KOPT-K1 (cell line): Measurements from ENCODE around the gene RAPSN.

Source experiments
- H3K27ac ChIP-seq: fragments of 200-600 bp; sonication (generic); 2 replicates; pipeline ENCODE4 v1.5.1; 2016; ENCODE audit warnings: antibody characterized with exemption, mild to moderate bottlenecking, low read depth, low read length; ENCODE audit not compliant: poor library complexity, severe bottlenecking
- H3K36me3 ChIP-seq: fragments of 200-600 bp; sonication (generic); 2 replicates; pipeline ENCODE4 v1.5.1; 2017; ENCODE audit warnings: antibody characterized with exemption, mild to moderate bottlenecking, low read length, moderate library complexity; ENCODE audit not compliant: insufficient read depth
- H3K9me3 ChIP-seq: fragments of 200-600 bp; sonication (generic); 2 replicates; pipeline ENCODE4 v1.5.1; 2017; ENCODE audit warnings: antibody characterized with exemption, low read length, mild to moderate bottlenecking; ENCODE audit not compliant: insufficient read depth, poor library complexity, severe bottlenecking

Gene RAPSN

DNA sequence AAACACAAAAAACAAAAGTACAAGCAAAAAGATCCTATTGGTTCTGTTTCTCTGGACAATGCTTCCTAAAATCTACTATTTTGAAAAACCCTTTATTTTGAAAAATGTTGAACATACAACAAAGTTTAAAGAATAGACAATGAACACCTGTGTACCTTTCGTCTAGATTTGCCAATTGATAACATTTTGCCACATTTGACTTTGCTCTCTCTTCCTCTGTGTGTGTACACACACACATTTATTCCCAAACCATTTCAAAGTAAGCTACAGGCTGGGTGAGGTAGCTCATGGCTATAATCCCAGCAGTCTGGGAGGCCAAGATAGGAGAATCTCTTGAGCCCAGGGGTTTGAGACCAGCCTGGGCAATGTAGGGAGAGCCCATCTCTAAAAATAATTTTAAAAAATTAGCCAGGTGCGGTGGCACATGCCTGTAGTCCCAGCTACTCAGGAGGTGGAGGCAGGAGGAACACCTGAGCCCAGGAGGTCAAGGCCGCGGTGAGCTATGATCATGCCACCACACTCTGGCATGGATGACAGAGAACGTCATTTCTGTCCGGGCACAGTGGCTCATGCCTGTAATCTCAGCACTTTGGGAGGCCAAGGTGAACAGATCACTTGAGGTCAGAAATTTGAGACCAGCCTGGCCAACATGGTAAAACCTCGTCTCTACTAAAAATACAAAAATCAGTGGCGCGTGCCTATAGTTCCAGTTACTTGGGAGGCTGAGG is 17.4 kb downstream of the RAPSN start:
- Histone ChIP-seq H3K27ac (peak overlapping the region; percentile 85), H3K36me3 (no peaks in the 10 kb centered on the region), H3K9me3 (no peaks in the 10 kb centered on the region)

DNA sequence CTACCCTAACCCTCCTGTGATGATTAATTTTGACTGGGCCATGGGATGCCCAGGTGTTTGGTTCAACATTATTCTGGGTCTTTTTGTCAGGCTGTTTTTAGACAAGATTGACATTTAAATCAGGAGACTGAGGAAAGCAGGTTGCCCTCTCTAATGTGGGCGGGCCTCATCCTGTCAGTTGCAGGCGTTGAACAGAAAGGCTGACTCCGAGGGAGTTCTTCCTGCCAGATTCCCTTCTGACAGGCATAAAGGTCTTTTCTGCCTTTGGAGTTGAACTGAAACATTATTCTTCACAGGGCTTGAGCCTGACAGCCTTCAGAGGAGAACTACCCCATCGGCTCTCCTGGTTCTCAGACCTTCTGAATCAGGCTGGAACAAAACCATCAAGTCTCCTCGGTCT is 18.4 kb downstream of the RAPSN start:
- no peaks in the 10 kb centered on the region for H3K9me3 ChIP-seq
- peak overlapping the region; percentile 85 for H3K27ac ChIP-seq
- no peaks in the 10 kb centered on the region for H3K36me3 ChIP-seq

DNA sequence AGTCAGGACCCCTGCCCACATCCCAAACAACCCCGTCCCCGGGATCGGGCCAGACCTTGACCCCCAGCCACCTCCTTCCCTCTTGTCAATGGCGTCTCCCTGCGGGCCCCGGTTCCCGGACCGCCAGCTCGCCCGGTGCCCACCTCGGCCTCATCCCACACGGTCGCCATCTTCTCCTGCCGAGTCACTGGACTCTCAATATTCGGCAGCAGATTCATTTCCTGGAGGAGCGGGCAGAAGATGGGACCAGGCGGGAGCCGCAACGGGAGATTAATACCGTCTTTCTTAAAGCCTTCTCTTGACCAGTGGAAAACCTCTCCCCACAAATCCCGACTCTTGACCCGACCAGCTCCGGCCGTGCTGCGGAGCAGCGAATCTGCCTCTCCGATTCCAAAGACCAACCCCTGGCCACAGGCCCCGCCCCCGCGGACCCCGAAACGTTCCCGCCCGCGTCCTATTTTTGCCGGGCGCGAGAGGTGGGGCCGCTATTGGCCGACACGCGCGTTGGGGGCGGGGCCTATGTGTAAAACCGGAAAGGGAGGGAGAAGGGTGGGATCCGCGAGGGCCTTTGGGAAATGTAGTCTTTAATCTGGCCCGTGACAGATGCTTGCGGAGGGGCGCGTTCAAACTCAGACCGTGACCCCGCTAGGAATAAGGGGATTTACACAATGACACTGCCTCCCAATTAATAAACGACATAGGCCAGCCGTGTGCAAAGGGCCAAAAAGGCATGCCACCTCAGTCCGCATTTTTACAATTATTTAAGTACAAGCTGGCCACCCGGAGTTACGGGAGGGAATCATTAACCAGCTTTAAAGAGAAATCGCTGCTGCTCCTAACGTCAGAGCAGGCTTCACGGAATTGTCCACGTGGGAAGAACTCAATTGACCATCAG is 22.6 kb downstream of the RAPSN start, which contains the start of gene PSMC3:
Gene PSMC3, minus strand, starts transcription at position 378 of the 895 bp plus-strand sequence. Its CDS starts 160 bp downstream, at position 218.
- Histone ChIP-seq H3K27ac (peak within 1 kb of the TSS; percentile 95), H3K36me3 (peaks cover 38% of the 10 kb centered on the region), H3K9me3 (no peaks in the 10 kb centered on the region)

DNA sequence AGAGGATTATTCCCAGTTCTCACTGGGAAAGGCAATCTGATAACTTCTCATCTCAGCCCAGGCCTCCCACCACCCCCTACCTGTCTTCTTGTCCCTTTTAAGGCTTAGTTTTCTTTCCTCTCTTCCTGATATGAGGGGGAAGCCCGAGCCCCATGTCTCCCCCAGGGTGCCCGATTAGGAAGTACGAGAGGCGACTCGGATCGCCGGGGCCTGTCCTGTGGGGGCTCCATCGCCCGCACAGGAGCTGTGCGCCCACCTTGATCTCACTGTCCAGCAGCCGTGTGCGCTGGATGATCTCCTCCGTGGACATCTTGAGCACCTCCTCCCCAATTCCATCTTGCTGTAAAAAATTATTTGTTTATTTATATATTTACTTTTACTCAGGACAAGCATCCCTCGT is 23.3 kb downstream of the RAPSN start:
- Histone ChIP-seq H3K27ac (peak overlapping the region; percentile 95), H3K9me3 (no peaks in the 10 kb centered on the region), H3K36me3 (peaks cover 45% of the 10 kb centered on the region)

DNA sequence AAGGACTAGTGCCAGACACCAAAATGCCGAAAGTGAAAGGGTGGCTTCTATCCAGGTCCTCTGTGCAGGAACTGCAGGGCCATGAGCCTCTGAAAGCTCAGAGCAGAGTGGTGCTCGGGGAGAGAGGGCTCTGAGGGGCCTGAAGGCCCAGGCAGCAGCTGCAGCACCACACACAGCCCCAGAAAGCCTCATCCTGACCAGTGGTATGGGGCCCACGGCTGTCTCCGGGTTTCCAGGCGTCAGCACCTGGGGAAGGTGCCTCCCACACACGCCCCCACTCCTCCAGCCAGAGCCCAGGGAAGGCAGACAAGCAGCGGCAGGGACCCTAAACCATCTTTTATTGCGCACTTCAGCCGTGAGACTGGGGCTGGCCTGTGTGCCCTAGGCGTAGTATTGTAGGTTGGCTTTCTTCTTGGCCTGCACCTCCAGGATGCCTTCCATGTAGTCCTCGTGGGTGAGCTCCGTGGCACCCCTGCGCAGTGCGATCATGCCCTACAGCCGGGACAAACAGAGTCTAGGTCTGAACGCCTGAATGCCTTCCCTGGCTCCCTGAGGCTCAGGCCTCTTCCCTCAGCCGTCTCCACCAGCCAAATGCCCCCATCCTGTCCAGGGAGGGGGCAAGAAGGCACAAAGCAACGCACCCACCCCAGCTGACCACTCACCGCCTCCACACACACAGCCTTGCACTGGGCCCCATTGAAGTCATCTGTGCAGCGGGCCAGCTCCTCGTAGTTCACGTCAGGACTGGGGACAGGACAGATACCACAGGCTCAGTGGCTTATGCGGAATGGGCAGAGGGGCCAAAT is 30.3 kb downstream of the RAPSN start:
- Histone ChIP-seq H3K9me3 (no peaks in the 10 kb centered on the region), H3K36me3 (peaks cover 97% of the 10 kb centered on the region), H3K27ac (no peak overlapping the region)

DNA sequence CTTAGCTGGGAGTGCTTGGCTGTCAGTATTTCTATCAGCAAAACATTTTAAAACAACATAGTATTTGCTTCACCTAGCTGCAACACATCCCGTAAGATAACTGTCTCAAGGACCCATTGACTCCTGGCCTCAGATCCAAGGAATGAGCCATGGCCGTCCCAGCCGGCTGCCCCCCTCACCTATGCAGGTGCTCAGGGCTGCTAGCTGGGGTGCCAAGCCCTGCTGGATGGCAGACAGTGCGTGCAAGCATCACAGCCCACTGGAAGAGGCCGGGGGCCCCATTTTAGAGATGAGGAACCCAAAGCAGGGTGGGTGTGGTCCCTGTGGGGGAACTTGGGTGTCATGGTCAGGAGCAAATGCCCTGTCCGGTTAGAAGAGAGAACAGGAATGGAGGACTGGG is 31.2 kb downstream of the RAPSN start:
- no peaks in the 10 kb centered on the region for H3K9me3 ChIP-seq
- no peak overlapping the region for H3K27ac ChIP-seq
- H3K36me3 ChIP-seq = peaks cover 90% of the 10 kb centered on the region

DNA sequence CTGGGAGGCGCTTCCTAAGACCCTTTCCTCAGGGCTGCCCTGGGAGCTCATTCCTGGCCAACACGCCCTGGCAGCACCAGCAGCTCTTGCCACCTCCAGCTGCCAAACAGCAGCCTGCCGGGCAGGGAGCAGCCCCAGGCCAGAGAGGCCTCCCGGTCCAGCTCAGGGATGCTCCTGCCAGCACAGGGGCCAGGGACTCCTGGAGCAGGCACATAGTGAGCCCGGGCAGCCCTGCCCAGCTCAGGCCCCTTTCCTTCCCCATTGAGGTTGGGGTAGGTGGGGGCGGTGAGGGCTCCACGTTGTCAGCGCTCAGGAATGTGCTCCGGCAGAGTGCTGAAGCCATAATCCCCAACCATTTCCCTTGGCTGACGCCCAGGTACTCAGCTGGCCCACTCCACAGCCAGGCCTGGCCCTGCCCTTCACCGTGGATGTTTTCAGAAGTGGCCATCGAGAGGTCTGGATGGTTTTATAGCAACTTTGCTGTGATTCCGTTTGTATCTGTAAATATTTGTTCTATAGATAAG is 32.9 kb downstream of the RAPSN start:
- no peaks in the 10 kb centered on the region for H3K9me3 ChIP-seq
- H3K36me3 ChIP-seq = peaks cover 73% of the 10 kb centered on the region
- no peak overlapping the region for H3K27ac ChIP-seq

DNA sequence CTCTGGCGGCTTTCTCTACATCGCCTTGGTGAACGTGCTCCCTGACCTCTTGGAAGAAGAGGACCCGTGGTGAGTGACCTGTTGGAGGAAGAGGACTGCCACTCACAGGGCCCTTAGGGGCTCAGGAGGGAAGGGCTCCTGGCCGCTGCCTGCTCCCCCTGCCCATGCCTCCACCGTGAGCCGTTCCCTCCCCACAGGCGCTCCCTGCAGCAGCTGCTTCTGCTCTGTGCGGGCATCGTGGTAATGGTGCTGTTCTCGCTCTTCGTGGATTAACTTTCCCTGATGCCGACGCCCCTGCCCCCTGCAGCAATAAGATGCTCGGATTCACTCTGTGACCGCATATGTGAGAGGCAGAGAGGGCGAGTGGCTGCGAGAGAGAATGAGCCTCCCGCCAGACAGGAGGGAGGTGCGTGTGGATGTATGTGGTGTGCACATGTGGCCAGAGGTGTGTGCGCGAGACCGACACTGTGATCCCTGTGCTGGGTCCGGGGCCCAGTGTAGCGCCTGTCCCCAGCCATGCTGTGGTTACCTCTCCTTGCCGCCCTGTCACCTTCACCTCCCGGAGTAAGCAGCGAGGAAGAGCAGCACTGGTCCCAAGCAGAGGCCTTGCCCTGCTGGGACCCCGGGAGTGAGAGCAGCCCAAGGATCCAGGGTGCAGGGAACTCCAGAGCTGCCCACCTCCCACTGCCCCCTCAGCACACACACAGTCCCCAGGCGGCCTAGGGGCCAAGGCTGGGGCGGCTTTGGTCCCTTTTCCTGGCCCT is 33.7 kb downstream of the RAPSN start:
- H3K27ac ChIP-seq = no peak overlapping the region
- H3K9me3 ChIP-seq = no peaks in the 10 kb centered on the region
- peaks cover 66% of the 10 kb centered on the region for H3K36me3 ChIP-seq

DNA sequence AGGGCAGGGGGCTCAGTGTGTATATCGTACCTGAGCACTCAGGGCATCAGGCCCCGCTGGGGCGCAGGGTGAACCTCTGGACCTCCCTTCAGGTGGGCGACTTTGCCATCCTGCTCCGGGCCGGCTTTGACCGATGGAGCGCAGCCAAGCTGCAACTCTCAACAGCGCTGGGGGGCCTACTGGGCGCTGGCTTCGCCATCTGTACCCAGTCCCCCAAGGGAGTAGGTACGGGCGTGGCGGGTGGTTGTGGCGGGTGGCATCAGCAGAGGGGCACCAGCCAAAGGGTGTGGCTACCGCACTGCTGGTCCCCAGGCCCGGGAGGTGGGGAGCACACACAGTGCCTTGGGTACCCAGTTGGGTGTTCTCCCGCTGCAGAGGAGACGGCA is 34.3 kb downstream of the RAPSN start:
- H3K9me3 ChIP-seq = no peaks in the 10 kb centered on the region
- no peak overlapping the region for H3K27ac ChIP-seq
- H3K36me3 ChIP-seq = peaks cover 60% of the 10 kb centered on the region

DNA sequence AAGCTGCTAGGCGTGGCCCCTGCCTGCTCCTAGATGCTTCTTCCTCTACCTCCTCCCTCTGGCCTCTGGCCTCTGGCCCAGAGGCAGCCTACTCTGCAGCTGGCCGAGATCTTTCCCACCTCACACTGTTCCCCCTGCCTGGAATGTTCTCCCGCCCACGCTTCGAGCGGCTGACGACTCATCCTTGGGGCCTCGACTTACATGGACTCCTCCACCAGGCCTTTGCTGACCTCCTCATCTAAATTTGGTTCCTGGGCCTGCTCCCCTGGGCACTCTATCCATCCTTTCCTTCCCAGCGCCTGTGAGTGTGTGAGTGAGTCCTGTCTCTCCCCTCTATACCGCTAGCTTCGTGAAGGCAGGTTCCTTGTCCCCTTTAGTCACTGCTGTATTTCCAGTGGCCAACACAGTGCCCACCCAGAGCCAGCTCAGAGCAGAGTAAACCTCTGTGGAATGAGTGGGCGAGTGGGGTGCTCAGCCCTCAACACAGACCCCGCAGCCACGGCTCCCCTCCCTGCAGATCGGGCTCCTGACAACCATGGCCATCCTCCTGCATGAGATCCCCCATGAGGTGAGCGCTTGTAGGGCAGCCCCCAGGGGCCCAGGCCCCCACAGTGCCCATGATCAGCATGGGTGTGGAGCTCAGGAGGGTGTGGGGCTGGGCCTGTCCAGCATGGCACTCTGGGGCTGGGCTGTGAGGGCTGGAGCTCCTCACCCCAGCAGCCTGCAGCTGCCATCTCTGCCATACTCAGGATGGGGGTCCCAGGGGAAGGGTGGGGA is 34.8 kb downstream of the RAPSN start:
- Histone ChIP-seq H3K36me3 (peaks cover 54% of the 10 kb centered on the region), H3K27ac (no peak overlapping the region), H3K9me3 (no peaks in the 10 kb centered on the region)

DNA sequence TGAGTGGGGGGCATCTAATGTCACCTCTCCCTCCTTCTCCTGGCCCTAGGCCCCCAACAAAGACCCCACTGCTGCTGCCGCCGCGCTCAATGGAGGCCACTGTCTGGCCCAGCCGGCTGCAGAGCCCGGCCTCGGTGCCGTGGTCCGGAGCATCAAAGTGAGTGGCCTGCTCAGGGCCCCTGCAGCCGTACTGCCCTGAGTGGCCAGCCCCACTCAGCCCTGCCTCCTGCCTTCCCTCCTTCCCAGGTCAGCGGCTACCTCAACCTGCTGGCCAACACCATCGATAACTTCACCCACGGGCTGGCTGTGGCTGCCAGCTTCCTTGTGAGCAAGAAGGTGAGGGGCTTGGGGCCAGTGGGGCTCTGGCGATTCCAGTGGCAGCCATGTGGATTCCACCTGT is 35.6 kb downstream of the RAPSN start:
- Histone ChIP-seq H3K36me3 (peaks cover 46% of the 10 kb centered on the region), H3K27ac (no peak overlapping the region), H3K9me3 (no peaks in the 10 kb centered on the region)

DNA sequence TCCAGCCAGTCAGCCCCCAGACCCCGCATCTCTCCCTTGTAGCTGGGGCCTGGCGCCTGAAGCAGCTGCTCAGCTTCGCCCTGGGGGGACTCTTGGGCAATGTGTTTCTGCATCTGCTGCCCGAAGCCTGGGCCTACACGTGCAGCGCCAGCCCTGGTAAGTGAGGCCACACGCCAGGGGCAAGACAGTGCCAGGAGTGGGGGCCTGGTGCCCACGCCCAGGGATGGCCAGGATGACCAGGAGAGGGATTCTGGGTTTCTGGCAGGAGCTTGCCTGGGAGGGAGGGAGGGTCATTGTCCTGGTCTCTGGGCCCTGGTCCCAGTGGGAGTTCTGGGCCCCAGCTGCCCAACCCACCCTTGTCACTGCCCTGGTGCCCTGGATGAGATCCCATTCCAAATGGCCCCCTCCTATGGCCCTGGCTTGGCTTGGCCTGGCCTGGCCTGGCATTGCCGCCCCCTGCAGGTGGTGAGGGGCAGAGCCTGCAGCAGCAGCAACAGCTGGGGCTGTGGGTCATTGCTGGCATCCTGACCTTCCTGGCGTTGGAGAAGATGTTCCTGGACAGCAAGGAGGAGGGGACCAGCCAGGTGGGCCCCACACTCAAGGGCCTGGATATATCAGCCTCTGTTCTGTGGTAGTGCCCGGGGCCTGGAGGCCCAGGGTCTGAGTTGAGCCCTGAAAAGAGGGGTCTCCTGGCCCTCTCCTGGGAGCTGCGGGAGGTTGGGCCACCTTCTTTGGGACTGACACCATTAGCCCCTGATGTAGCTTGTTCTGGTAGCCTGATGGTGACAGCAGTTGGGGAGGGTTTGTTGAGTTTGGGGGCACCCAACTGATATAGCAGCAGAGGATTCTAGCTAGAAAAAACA is 36.8 kb downstream of the RAPSN start:
- Histone ChIP-seq H3K36me3 (peaks cover 34% of the 10 kb centered on the region), H3K27ac (no peak overlapping the region)

More for the DNA sequence above, 36.8 kb downstream of the RAPSN start:
- no peaks in the 10 kb centered on the region for H3K9me3 ChIP-seq
